DMS 273 treated with DMSO at 0.1 percent for 48 hours (cell line): Measurements from ENCODE around the gene OVCH2.

ENCODE experiments used
- DNase-seq: peaks from one replicate; lab custom pipeline; 2025; lab: John Stamatoyannopoulos, UW

Gene OVCH2

DNA sequence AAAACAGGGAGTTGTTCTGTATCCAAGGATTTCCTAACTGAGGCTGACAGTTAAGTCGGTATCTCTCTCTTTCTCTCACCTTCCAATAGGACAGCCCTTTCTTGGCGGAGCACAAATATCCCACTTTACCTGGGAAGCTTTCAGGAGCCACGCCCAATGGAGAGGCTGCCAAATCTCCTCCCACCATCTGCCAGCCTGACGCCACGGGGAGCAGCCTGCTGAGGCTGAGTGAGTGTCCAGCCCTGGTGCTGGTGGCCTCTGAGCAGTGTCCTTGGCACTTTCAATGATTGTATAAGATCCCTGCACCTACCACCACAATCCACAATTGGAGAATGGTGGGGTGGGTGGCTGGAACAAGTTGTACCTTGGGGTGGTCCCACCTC is 66.6 kb downstream of the OVCH2 start:
- no peak for DNase-seq
